ENCODE results near the gene LRRC1. TPM values are rescaled to one million over a fixed set of nuclear protein-coding genes. Genes with fewer than 3 reads are reported as not detected.
A peak's percentile ranks its signal among the peaks of the same experiment; 100 is the strongest.

Gene LRRC1
- total and polyA plus RNA-seq, 8 donors = 5.2 to 11.6 (median 7.6) TPM

DNA sequence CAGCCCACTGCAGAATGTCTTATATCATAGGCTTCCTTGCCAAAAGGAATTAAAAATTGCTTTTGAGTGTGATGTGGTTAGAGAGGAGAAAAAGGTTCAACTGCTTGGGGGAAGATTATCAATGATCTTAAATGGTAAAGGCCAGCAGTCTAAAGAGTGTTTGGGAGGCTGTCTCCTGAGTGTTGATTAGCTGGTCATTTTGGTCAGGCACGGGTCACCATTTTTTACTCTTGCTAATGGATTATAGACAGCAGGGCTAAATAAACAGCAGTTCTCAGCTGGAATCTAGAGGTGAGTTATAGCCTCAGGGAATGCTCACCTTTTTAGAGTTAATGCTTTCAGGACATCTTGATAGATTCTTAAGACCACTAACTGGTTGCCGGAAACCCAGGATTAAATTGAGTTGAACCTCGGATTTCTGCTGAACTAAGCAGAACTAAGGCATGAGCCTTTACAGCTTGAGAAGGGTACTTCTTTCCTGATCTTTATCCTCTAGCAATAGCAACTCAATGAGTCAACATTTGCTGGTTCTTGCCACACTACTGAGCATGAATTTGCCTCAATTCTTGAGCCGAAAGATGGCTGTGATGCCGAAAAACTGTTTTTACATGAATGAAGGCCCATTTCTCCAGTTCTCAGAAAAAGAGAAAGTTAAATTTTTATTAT, 120.4 kb downstream of the LRRC1 start:
- no peak overlapping the region for H3K4me3 ChIP-seq
- no peaks in the 10 kb centered on the region for H3K27me3 ChIP-seq
- intact Hi-C loops (cut with DNase I) = no loop called here
- H3K27ac ChIP-seq = no peak overlapping the region
- FAIRE-seq = no peak
- H3K36me3 ChIP-seq = peaks cover 0 to 12% (median 0%) of the 10 kb centered on the region in 3 donors
- H3K9me3 ChIP-seq = no peaks in the 10 kb centered on the region
- no peak for DNase-seq
- ATAC-seq = no peak
- 92 to 96% methylated on average over 5 of the region's 5 CpGs for WGBS, 2 donors
- no peaks in the 10 kb centered on the region for H3K4me1 ChIP-seq
- TF ChIP-seq, protein P1, sequence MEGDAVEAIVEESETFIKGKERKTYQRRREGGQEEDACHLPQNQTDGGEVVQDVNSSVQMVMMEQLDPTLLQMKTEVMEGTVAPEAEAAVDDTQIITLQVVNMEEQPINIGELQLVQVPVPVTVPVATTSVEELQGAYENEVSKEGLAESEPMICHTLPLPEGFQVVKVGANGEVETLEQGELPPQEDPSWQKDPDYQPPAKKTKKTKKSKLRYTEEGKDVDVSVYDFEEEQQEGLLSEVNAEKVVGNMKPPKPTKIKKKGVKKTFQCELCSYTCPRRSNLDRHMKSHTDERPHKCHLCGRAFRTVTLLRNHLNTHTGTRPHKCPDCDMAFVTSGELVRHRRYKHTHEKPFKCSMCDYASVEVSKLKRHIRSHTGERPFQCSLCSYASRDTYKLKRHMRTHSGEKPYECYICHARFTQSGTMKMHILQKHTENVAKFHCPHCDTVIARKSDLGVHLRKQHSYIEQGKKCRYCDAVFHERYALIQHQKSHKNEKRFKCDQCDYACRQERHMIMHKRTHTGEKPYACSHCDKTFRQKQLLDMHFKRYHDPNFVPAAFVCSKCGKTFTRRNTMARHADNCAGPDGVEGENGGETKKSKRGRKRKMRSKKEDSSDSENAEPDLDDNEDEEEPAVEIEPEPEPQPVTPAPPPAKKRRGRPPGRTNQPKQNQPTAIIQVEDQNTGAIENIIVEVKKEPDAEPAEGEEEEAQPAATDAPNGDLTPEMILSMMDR (IDR thresholded peaks at IDR 0.05) = no peak

DNA sequence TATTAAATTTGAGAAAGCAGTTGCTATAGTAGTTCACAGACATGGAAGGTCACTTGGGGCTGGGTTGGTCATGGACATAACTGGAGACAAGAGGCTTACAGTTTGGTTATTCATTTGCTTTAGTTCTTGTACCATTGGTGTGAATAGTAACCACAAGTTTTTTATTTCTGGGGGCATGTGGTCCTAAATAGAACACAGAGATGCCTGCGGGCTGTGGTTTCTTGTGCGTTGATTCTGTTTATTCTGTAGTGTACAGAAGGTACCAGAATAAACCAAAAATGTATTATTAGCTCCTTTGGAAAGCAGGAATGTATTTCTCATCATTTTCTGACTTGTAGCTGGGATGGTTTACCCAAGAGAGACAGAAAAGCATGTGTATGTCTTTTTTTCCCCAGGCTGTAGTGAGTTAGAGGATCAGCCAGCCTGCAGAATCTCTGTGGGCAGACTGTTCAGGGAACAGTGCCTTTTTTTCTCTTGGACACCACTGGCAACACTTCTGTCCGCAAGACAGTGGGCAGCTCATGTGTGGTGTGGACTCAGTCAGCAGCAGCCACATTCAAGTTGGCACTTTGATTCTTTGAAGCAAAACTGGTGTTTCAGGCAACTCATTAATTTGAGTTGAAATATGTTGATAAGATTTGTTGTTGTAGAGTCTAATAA, 122.1 kb downstream of the LRRC1 start:
- peaks cover 0 to 22% (median 0%) of the 10 kb centered on the region in 3 donors for H3K36me3 ChIP-seq
- TF ChIP-seq, protein P1 (IDR thresholded peaks at IDR 0.05) = no peak
- no peaks in the 10 kb centered on the region for H3K4me1 ChIP-seq
- H3K27me3 ChIP-seq = no peaks in the 10 kb centered on the region
- H3K27ac ChIP-seq = no peak overlapping the region
- ATAC-seq (no peak), FAIRE-seq (no peak), DNase-seq (no peak)
- WGBS, 2 donors = 94 to 95% methylated on average over 3 of the region's 3 CpGs
- intact Hi-C loops (cut with DNase I) = no loop called here
- H3K4me3 ChIP-seq = no peak overlapping the region
- H3K9me3 ChIP-seq = no peaks in the 10 kb centered on the region

DNA sequence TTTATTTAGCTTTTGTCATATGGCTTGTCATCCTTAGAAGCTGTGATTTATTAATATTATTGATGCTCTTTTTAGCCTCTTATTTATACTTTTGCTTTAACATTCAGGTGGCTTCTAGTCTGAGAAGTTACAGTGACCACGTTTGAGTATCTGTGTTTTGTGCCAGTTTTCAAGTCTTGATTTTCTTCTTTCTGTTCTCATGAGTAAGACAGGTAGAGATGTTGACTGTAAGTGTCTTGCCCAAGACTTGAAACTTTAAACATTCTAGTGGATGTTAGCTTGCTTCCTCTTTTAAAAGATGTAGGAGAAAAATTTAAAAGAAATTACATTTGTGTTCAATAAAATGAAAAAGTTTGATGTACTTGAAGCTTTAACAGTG, 122.6 kb downstream of the LRRC1 start:
- no peaks in the 10 kb centered on the region for H3K4me1 ChIP-seq
- H3K9me3 ChIP-seq = no peaks in the 10 kb centered on the region
- H3K27me3 ChIP-seq = no peaks in the 10 kb centered on the region
- 16 to 27% methylated on average over 1 of the region's 1 CpG for WGBS, 2 donors
- TF ChIP-seq, protein P1 (IDR thresholded peaks at IDR 0.05) = no peak
- H3K4me3 ChIP-seq = no peak overlapping the region
- DNase-seq (no peak), ATAC-seq (no peak), FAIRE-seq (no peak)
- no peak overlapping the region for H3K27ac ChIP-seq
- intact Hi-C loops (cut with DNase I) = no loop called here
- peaks cover 0 to 22% (median 0%) of the 10 kb centered on the region in 3 donors for H3K36me3 ChIP-seq

DNA sequence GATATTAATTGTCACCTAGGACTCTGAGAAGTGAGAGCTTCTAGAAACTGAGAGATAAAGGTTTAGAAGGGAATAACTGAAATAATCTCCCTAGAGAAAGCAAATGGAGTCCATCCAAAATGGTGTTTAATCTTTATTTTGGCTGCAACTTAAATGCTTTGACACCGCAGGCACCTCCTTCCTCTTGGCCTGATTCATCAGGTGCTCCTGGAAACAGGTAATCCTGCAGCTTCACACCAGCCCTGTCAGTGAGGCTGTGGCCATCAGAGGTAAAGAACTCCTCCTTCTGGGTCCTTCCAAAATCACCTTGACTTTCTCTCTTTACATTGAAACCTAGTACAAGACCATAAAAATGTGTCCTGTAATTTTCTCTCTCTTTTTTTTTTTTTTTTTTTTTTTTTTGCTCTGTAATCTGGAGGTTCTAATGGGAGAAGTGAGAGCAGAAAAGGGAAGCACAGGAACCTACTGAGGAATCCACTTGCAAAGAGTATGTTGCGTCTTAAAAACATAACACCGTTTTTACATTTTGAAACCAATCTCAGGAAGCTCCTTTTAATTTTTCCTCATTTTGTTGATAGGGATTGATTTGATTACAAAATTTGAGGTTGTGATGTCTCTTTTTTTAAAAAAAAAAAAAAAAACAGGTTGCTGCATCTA, 124.2 kb downstream of the LRRC1 start:
- TF ChIP-seq, protein P1 (IDR thresholded peaks at IDR 0.05) = no peak
- DNase-seq = no peak
- H3K9me3 ChIP-seq = no peaks in the 10 kb centered on the region
- peaks cover 0 to 16% (median 0%) of the 10 kb centered on the region in 3 donors for H3K36me3 ChIP-seq
- intact Hi-C loops (cut with DNase I) = no loop called here
- ATAC-seq = peak in 2 of 4 donors; percentile 31 to 61
- H3K27ac ChIP-seq = no peak overlapping the region
- H3K27me3 ChIP-seq = no peaks in the 10 kb centered on the region
- no peak overlapping the region for H3K4me3 ChIP-seq
- no peaks in the 10 kb centered on the region for H3K4me1 ChIP-seq
- no peak for FAIRE-seq
- WGBS, 2 donors = 73 to 77% methylated on average over 3 of the region's 3 CpGs

Measured in pancreas (tissue), 10 donors.